ENCODE data around the gene PCBP3.
"Not testable (repeated sequence)": the region's sequence is repeated elsewhere in the genome, so short reads cannot be mapped to it uniquely, and the experiment has no call there.

The PCBP3 gene

GRCh38 chr21:45943630-45944540 is 300.4 kb downstream of the PCBP3 start:
- no peak for DNase-seq (ENCODE audit: low read depth, low spot score)
- H3K27ac ChIP-seq = no peak overlapping the region

GRCh38 chr21:45944601-45945000 is 301.1 kb downstream of the PCBP3 start:
- H3K27ac ChIP-seq = no peak overlapping the region
- DNase-seq (ENCODE audit: low read depth, low spot score) = no peak

GRCh38 chr21:45945066-45945867 is 301.7 kb downstream of the PCBP3 start:
- H3K27ac ChIP-seq = no peak overlapping the region

GRCh38 chr21:45945868-45946210 is 302.3 kb downstream of the PCBP3 start:
- no peak for DNase-seq (ENCODE audit: low read depth, low spot score)
- no peak overlapping the region for H3K27ac ChIP-seq

More at GRCh38 chr21:45945066-45945867, 301.7 kb downstream of the PCBP3 start:
- no peak for DNase-seq (ENCODE audit: low read depth, low spot score)

GRCh38 chr21:45947296-45947695 is 303.8 kb downstream of the PCBP3 start:
- no peak for DNase-seq (ENCODE audit: low read depth, low spot score)
- H3K27ac ChIP-seq = no peak overlapping the region

GRCh38 chr21:45947716-45948255 is 304.3 kb downstream of the PCBP3 start:
- H3K27ac ChIP-seq = no peak overlapping the region
- DNase-seq (ENCODE audit: low read depth, low spot score) = no peak

GRCh38 chr21:45948576-45949141 is 305.1 kb downstream of the PCBP3 start:
- no peak overlapping the region for H3K27ac ChIP-seq
- DNase-seq (ENCODE audit: low read depth, low spot score) = no peak

- no peak overlapping the region for H3K27ac ChIP-seq
- no peak for DNase-seq (ENCODE audit: low read depth, low spot score)
Observed at GRCh38 chr21:45949928-45950739, 306.6 kb downstream of the PCBP3 start.

GRCh38 chr21:45950740-45951515 is 307.4 kb downstream of the PCBP3 start:
- no peak for DNase-seq (ENCODE audit: low read depth, low spot score)

GRCh38 chr21:45951676-45952075 is 308.2 kb downstream of the PCBP3 start:
- no peak for DNase-seq (ENCODE audit: low read depth, low spot score)

More at GRCh38 chr21:45950740-45951515, 307.4 kb downstream of the PCBP3 start:
- H3K27ac ChIP-seq = no peak overlapping the region

GRCh38 chr21:45952527-45952926 is 309.0 kb downstream of the PCBP3 start:
- H3K27ac ChIP-seq; DNase-seq (ENCODE audit: low read depth, low spot score): not testable (repeated sequence)

More at GRCh38 chr21:45951676-45952075, 308.2 kb downstream of the PCBP3 start:
- H3K27ac ChIP-seq = no peak overlapping the region

- no peak overlapping the region for H3K27ac ChIP-seq
- no peak for DNase-seq (ENCODE audit: low read depth, low spot score)
Observed at GRCh38 chr21:45952974-45953373, 309.4 kb downstream of the PCBP3 start.

- DNase-seq (ENCODE audit: low read depth, low spot score) = no peak
- H3K27ac ChIP-seq = no peak overlapping the region
Observed at GRCh38 chr21:45954261-45954660, 310.7 kb downstream of the PCBP3 start.

- no peak for DNase-seq (ENCODE audit: low read depth, low spot score)
- H3K27ac ChIP-seq = no peak overlapping the region
Observed at GRCh38 chr21:45954921-45955320, 311.4 kb downstream of the PCBP3 start.

- no peak overlapping the region for H3K27ac ChIP-seq
- no peak for DNase-seq (ENCODE audit: low read depth, low spot score)
Observed at GRCh38 chr21:45957551-45957950, 314.0 kb downstream of the PCBP3 start.

GRCh38 chr21:45957981-45958600 is 314.6 kb downstream of the PCBP3 start:
- no peak overlapping the region for H3K27ac ChIP-seq
- DNase-seq (ENCODE audit: low read depth, low spot score) = no peak

- no peak overlapping the region for H3K27ac ChIP-seq
- no peak for DNase-seq (ENCODE audit: low read depth, low spot score)
Observed at GRCh38 chr21:45959182-45959581, 315.7 kb downstream of the PCBP3 start.

GRCh38 chr21:45959779-45960390 is 316.4 kb downstream of the PCBP3 start:
- no peak for DNase-seq (ENCODE audit: low read depth, low spot score)
- H3K27ac ChIP-seq = no peak overlapping the region

Measured in epithelial cell of prostate (primary cell).